Measurements from ENCODE around the gene HSD17B14. TPM values are rescaled to one million over a fixed set of nuclear protein-coding genes. Genes with fewer than 3 reads are reported as not detected.

Gene HSD17B14
- total and polyA plus RNA-seq, 2 experiments from 2014 or later: 8.4 to 11.7 TPM

DNA sequence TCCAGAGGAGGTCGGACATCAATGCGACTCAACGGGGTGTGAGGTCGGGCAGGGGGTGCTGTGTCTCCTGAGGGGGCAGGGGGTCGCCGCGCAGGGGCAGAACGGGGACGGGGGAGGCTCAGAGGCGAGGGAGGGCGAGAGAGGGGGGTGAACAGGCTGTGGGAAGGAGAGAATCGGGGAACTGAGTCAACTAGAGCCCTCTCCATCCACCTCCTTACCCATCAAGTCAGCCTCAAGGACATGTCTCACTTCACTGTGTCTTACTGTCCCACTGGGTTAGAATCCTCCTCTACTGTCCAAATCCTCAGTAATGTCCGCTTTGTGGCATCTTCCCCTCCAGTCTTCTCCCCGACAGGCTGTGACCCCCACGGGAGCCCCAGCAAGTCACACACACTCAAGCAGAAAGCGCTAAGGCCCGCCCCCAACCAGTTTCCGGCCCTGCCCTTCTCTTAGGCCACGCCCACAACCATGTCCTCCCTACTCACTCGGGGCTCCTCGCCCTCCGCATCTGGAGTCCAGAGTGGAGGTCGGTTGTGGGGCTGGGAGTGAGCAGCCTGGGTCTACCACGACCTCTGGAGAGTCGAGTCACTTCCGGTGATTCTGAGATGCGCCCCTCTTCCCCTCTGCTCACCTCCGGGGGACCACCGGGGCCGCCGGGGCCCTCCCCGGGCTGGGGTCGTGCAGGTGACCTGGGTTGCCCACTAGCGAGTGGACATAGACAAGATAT is 22.9 kb upstream of the HSD17B14 start:
- Histone ChIP-seq H4K20me1 (replicated peaks; ENCODE audit: insufficient read depth) (no peaks in the 10 kb centered on the region), H3K36me3 (ENCODE audit: insufficient read depth) (no peaks in the 10 kb centered on the region; the same call in 1 of the 2 replicates), H3K27ac (ENCODE audit: low read depth) (peak overlapping the region; percentile 5; the same call in 1 of the 2 replicates), H3K4me1 (ENCODE audit: insufficient read depth) (peaks cover 8% of the 10 kb centered on the region; the same call in 1 of the 2 replicates), H3K9me2 (ENCODE audit: insufficient read depth) (no peaks in the 10 kb centered on the region), H3K4me3 (peak overlapping the region; percentile 37), H3K27me3 (ENCODE audit: insufficient read depth) (no peaks in the 10 kb centered on the region), H2AFZ (peak overlapping the region; percentile 72; the same call in 1 of the 2 replicates), H3F3A (replicated peaks; ENCODE audit: low read depth) (no peaks in the 10 kb centered on the region), H3K79me2 (replicated peaks; ENCODE audit: insufficient read depth) (no peaks in the 10 kb centered on the region), H3K4me2 (peak overlapping the region; percentile 58)
- DNase-seq (ENCODE audit: low spot score): peak; percentile 87
- H3K27ac Mint-ChIP-seq: 0 out of 2 replicates have a peak overlapping the region, but pooled peaks have one; percentile 58
- peak; percentile 82 for ATAC-seq
- peaks cover 8% of the 10 kb centered on the region for H3K4me1 Mint-ChIP-seq
- peaks cover 15% of the 10 kb centered on the region for H3K36me3 Mint-ChIP-seq (ENCODE audit: low read depth)
- H3K27me3 Mint-ChIP-seq (ENCODE audit: insufficient read depth, low read depth, poor library complexity): peaks cover 15% of the 10 kb centered on the region
- no peaks in the 10 kb centered on the region for H3K9me3 Mint-ChIP-seq
- TF ChIP-seq, protein P1, sequence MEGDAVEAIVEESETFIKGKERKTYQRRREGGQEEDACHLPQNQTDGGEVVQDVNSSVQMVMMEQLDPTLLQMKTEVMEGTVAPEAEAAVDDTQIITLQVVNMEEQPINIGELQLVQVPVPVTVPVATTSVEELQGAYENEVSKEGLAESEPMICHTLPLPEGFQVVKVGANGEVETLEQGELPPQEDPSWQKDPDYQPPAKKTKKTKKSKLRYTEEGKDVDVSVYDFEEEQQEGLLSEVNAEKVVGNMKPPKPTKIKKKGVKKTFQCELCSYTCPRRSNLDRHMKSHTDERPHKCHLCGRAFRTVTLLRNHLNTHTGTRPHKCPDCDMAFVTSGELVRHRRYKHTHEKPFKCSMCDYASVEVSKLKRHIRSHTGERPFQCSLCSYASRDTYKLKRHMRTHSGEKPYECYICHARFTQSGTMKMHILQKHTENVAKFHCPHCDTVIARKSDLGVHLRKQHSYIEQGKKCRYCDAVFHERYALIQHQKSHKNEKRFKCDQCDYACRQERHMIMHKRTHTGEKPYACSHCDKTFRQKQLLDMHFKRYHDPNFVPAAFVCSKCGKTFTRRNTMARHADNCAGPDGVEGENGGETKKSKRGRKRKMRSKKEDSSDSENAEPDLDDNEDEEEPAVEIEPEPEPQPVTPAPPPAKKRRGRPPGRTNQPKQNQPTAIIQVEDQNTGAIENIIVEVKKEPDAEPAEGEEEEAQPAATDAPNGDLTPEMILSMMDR (conservative IDR thresholded peaks at IDR 0.05; ENCODE audit: low read depth in 2 of 2): no peak
- no peak for TF ChIP-seq EZH2 (IDR thresholded peaks at IDR 0.05; ENCODE audit: low read depth, unreplicated experiment)
- peak; percentile 20; the same call in 1 of the 2 replicates for TF ChIP-seq POLR2AphosphoS5 (IDR thresholded peaks at IDR 0.05; ENCODE audit: low read depth)
- no peak for TF ChIP-seq CREB1 (CRISPR knock-in tag; IDR thresholded peaks at IDR 0.05; ENCODE audit: low read depth)
- TF ChIP-seq, protein P2, sequence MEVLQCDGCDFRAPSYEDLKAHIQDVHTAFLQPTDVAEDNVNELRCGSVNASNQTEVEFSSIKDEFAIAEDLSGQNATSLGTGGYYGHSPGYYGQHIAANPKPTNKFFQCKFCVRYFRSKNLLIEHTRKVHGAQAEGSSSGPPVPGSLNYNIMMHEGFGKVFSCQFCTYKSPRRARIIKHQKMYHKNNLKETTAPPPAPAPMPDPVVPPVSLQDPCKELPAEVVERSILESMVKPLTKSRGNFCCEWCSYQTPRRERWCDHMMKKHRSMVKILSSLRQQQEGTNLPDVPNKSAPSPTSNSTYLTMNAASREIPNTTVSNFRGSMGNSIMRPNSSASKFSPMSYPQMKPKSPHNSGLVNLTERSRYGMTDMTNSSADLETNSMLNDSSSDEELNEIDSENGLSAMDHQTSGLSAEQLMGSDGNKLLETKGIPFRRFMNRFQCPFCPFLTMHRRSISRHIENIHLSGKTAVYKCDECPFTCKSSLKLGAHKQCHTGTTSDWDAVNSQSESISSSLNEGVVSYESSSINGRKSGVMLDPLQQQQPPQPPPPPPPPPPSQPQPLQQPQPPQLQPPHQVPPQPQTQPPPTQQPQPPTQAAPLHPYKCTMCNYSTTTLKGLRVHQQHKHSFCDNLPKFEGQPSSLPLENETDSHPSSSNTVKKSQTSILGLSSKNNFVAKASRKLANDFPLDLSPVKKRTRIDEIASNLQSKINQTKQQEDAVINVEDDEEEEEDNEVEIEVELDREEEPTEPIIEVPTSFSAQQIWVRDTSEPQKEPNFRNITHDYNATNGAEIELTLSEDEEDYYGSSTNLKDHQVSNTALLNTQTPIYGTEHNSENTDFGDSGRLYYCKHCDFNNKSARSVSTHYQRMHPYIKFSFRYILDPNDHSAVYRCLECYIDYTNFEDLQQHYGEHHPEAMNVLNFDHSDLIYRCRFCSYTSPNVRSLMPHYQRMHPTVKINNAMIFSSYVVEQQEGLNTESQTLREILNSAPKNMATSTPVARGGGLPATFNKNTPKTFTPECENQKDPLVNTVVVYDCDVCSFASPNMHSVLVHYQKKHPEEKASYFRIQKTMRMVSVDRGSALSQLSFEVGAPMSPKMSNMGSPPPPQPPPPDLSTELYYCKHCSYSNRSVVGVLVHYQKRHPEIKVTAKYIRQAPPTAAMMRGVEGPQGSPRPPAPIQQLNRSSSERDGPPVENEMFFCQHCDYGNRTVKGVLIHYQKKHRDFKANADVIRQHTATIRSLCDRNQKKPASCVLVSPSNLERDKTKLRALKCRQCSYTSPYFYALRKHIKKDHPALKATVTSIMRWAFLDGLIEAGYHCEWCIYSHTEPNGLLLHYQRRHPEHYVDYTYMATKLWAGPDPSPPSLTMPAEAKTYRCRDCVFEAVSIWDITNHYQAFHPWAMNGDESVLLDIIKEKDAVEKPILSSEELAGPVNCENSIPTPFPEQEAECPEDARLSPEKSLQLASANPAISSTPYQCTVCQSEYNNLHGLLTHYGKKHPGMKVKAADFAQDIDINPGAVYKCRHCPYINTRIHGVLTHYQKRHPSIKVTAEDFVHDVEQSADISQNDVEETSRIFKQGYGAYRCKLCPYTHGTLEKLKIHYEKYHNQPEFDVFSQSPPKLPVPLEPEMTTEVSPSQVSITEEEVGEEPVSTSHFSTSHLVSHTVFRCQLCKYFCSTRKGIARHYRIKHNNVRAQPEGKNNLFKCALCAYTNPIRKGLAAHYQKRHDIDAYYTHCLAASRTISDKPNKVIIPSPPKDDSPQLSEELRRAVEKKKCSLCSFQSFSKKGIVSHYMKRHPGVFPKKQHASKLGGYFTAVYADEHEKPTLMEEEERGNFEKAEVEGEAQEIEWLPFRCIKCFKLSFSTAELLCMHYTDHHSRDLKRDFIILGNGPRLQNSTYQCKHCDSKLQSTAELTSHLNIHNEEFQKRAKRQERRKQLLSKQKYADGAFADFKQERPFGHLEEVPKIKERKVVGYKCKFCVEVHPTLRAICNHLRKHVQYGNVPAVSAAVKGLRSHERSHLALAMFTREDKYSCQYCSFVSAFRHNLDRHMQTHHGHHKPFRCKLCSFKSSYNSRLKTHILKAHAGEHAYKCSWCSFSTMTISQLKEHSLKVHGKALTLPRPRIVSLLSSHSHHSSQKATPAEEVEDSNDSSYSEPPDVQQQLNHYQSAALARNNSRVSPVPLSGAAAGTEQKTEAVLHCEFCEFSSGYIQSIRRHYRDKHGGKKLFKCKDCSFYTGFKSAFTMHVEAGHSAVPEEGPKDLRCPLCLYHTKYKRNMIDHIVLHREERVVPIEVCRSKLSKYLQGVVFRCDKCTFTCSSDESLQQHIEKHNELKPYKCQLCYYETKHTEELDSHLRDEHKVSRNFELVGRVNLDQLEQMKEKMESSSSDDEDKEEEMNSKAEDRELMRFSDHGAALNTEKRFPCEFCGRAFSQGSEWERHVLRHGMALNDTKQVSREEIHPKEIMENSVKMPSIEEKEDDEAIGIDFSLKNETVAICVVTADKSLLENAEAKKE (CRISPR knock-in tag; IDR thresholded peaks at IDR 0.05): no peak
- TF ChIP-seq, protein P3, sequence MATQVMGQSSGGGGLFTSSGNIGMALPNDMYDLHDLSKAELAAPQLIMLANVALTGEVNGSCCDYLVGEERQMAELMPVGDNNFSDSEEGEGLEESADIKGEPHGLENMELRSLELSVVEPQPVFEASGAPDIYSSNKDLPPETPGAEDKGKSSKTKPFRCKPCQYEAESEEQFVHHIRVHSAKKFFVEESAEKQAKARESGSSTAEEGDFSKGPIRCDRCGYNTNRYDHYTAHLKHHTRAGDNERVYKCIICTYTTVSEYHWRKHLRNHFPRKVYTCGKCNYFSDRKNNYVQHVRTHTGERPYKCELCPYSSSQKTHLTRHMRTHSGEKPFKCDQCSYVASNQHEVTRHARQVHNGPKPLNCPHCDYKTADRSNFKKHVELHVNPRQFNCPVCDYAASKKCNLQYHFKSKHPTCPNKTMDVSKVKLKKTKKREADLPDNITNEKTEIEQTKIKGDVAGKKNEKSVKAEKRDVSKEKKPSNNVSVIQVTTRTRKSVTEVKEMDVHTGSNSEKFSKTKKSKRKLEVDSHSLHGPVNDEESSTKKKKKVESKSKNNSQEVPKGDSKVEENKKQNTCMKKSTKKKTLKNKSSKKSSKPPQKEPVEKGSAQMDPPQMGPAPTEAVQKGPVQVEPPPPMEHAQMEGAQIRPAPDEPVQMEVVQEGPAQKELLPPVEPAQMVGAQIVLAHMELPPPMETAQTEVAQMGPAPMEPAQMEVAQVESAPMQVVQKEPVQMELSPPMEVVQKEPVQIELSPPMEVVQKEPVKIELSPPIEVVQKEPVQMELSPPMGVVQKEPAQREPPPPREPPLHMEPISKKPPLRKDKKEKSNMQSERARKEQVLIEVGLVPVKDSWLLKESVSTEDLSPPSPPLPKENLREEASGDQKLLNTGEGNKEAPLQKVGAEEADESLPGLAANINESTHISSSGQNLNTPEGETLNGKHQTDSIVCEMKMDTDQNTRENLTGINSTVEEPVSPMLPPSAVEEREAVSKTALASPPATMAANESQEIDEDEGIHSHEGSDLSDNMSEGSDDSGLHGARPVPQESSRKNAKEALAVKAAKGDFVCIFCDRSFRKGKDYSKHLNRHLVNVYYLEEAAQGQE (IDR thresholded peaks at IDR 0.05; ENCODE audit: unreplicated experiment): no peak
- no peak overlapping the region; the same call in 2 of the 3 replicates for H3K4me3 Mint-ChIP-seq
